ENCODE measurements around the gene STK11.

DNA sequence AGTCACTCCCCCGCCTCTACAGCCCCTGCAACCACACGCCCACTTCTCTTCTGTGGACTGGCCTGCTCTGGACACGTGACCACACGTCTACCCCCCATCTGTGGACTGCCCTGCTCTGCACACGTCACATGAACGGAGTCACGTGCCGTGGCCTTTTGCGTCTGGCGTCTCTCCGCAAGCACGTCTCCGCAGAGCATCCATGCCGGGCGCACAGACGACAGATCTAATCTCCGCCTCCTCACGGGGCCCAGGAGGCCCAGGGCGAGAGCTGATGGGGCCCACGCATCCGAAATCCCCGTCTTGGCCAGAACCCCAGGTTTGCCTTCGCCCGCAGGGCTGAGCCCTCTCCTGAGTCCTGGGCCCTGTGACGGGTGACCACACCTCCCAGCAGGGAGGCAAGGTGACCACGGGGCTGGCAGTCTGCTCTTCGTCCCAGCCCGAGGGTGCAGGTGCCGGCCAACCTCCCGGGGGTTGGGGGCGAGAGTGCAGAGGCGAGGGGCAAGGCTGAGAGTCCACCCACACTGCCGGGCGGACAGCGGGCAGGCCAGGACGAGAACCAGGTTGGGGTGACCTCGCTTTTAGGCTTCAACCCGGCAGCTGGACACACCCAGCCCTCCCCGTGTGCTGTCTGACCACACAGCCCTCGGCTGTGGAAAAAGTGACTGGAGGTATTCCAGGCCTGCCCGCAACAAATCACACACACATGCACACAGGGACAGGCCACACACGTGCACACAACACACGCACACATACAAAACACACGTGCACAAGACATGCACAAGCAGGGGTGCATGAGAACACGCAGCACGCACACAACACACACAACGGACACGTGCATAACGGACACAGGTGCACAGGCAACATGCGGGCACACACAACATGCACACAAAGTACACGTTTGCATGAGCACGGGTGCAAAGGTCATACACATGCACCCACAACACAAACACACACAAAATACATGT lies 35.4 kb upstream of the STK11 start:
- TF ChIP-seq EZH2 (IDR thresholded peaks at IDR 0.05; ENCODE audit: insufficient read depth, poor library complexity, severe bottlenecking) (no peak), EZH2phosphoT487 (IDR thresholded peaks at IDR 0.05; ENCODE audit: insufficient read depth, low read depth) (no peak)

Data from GM23248 (cell line).